CD8-positive, alpha-beta memory T cell (primary cell): ENCODE results near the gene CRLF2. TPM values are rescaled to one million over a fixed set of nuclear protein-coding genes. Genes with fewer than 3 reads are reported as not detected.
A peak's percentile ranks its signal among the peaks of the same experiment; 100 is the strongest.
"Not testable (repeated sequence)": the region's sequence is repeated elsewhere in the genome, so short reads cannot be mapped to it uniquely, and the experiment has no call there.

Source experiments
- CTCF ChIA-PET: fragments of 350-600 bp; sonication (Branson Sonifier 250); formaldehyde crosslinking; loops from one replicate; lab custom pipeline; 2021; ENCODE audit warnings: antibody characterized with exemption; lab: Charles Lee
- POLR2A ChIA-PET: fragments of 350-600 bp; sonication (Branson Sonifier 250); formaldehyde crosslinking; loops from one replicate; lab custom pipeline; 2021; ENCODE audit warnings: antibody characterized with exemption; lab: Charles Lee
- DNase-seq, 5 donors: peaks; one replicate each; pipeline versions ENCODE4 v3.0.0 to v3.0.0-alpha.2; 2020 to 2022; ENCODE audit warnings: mixed read lengths in 1 of 5
- H3K27ac ChIP-seq: one replicate; pipeline ENCODE4 v1.7.0; 2013; ENCODE audit warnings: low read depth, mild to moderate bottlenecking, low read length, moderate library complexity
- H3K27me3 ChIP-seq: 2 replicates; pipeline ENCODE4 v1.7.0; 2013; ENCODE audit warnings: low read length, mild to moderate bottlenecking; ENCODE audit not compliant: insufficient read depth, poor library complexity, severe bottlenecking
- H3K36me3 ChIP-seq: 2 replicates; pipeline ENCODE4 v1.7.0; 2013; ENCODE audit warnings: mild to moderate bottlenecking, low read length, moderate library complexity; ENCODE audit not compliant: insufficient read depth
- H3K4me1 ChIP-seq: 2 replicates; pipeline ENCODE4 v1.7.0; 2013; ENCODE audit warnings: mild to moderate bottlenecking, low read length, moderate library complexity; ENCODE audit not compliant: insufficient read depth
- H3K4me3 ChIP-seq: 2 replicates; pipeline ENCODE4 v1.7.0; 2013; ENCODE audit warnings: mild to moderate bottlenecking, low read length
- H3K9me3 ChIP-seq: 2 replicates; pipeline ENCODE4 v1.7.0; 2013; ENCODE audit warnings: mild to moderate bottlenecking, low read length
- H3K27ac Mint-ChIP-seq, 8 donors: one replicate each; pipeline ENCODE4 v1.8.0; 2020 to 2021; ENCODE audit warnings: mixed read lengths in 8 of 8, mild to moderate bottlenecking in 6 of 8, inconsistent platforms in 3 of 8, moderate library complexity in 3 of 8
- H3K27me3 Mint-ChIP-seq, 2 donors: one replicate each; pipeline ENCODE4 v1.8.0; 2020 to 2021; ENCODE audit warnings: mixed read lengths in 2 of 2, mild to moderate bottlenecking in 1 of 2, moderate library complexity in 1 of 2
- H3K36me3 Mint-ChIP-seq, 3 donors: one replicate each; pipeline ENCODE4 v1.8.0; 2020 to 2021; ENCODE audit warnings: mixed read lengths in 3 of 3, inconsistent platforms in 1 of 3, mild to moderate bottlenecking in 1 of 3
- H3K4me1 Mint-ChIP-seq, 3 donors: one replicate each; pipeline ENCODE4 v1.8.0; 2020 to 2021; ENCODE audit warnings: mixed read lengths in 3 of 3, inconsistent platforms in 1 of 3, mild to moderate bottlenecking in 1 of 3
- H3K4me3 Mint-ChIP-seq, 7 donors: one replicate each; pipeline ENCODE4 v1.8.0; 2020 to 2021; ENCODE audit warnings: mixed read lengths in 7 of 7, mild to moderate bottlenecking in 6 of 7, moderate library complexity in 4 of 7, inconsistent platforms in 2 of 7
- H3K9me3 Mint-ChIP-seq, 5 donors: one replicate each; pipeline ENCODE4 v1.8.0; 2020 to 2022; ENCODE audit warnings: mixed read lengths in 5 of 5, mild to moderate bottlenecking in 3 of 5, moderate library complexity in 2 of 5, inconsistent platforms in 1 of 5
- polyA plus RNA-seq: library from polyadenylated mRNA; unstranded; fragments of 300-500 nt; fragmentation: Illumina TruSeq; gene quantifications from one replicate; pipeline ENCODE4 v1.2.3, GENCODE V29; 2021
- total RNA-seq, 2 experiments: library from RNA; stranded (reverse); gene quantifications; one replicate each; pipeline ENCODE4 v1.2.3, GENCODE V29; 2021

CRLF2 gene
- total RNA-seq (under 1 TPM; 0.13 to 0.22 TPM), polyA plus RNA-seq (not detected)

- POLR2A ChIA-PET: no interaction called here
- H3K36me3 Mint-ChIP-seq: peaks cover 0 to 6% (median 0%) of the 10 kb centered on the region in 3 donors
These were observed at the start of gene CRLF2 for GRCh38 chrX:1212532-1212931. TSS of gene CRLF2 (minus strand) at chrX:1212649. CDS start at chrX:1212634, 15 bp downstream.

GRCh38 chrX:1261771-1262170, 49.3 kb upstream of the CRLF2 start:
- POLR2A ChIA-PET, CTCF ChIA-PET, H3K4me3 ChIP-seq, H3K9me3 ChIP-seq, H3K36me3 ChIP-seq, H3K27me3 Mint-ChIP-seq, DNase-seq, H3K4me3 Mint-ChIP-seq, H3K4me1 ChIP-seq, H3K27me3 ChIP-seq, H3K27ac ChIP-seq, H3K36me3 Mint-ChIP-seq, H3K4me1 Mint-ChIP-seq, H3K9me3 Mint-ChIP-seq: not testable (repeated sequence)
- peak overlapping the region in 1 of 8 donors; percentile 54 for H3K27ac Mint-ChIP-seq

More at GRCh38 chrX:1212532-1212931, at the start of gene CRLF2:
- CTCF ChIA-PET: no interaction called here
- no peaks in the 10 kb centered on the region for H3K9me3 ChIP-seq
- Mint-ChIP-seq H3K4me3 (peak within 1 kb of the TSS; percentile 15 to 74 (median 48)), H3K9me3 (peaks cover 0 to 3% (median 0%) of the 10 kb centered on the region in 5 donors), H3K27me3 (peaks cover 10 to 12% of the 10 kb centered on the region in 2 donors), H3K27ac (peak within 1 kb of the TSS in 3 of 8 donors; percentile 15 to 91 (median 54)), H3K4me1 (peaks cover 14 to 30% (median 20%) of the 10 kb centered on the region in 3 donors)
- H3K27ac ChIP-seq: no peak within 1 kb of the TSS
- H3K4me1 ChIP-seq: peaks cover 8% of the 10 kb centered on the region
- DNase-seq: no peak
- H3K36me3 ChIP-seq: no peaks in the 10 kb centered on the region
- no peaks in the 10 kb centered on the region for H3K27me3 ChIP-seq
- no peak within 1 kb of the TSS for H3K4me3 ChIP-seq

GRCh38 chrX:1261285-1261684, 48.8 kb upstream of the CRLF2 start:
- no peaks in the 10 kb centered on the region for H3K36me3 ChIP-seq
- DNase-seq: no peak
- Mint-ChIP-seq H3K27me3 (no peaks in the 10 kb centered on the region), H3K4me1 (no peaks in the 10 kb centered on the region), H3K27ac (no peak overlapping the region), H3K9me3 (peaks cover 0 to 3% (median 0%) of the 10 kb centered on the region in 5 donors), H3K4me3 (no peak overlapping the region), H3K36me3 (no peaks in the 10 kb centered on the region)
- CTCF ChIA-PET: no interaction called here
- H3K9me3 ChIP-seq: no peaks in the 10 kb centered on the region
- no peaks in the 10 kb centered on the region for H3K4me1 ChIP-seq
- no peaks in the 10 kb centered on the region for H3K27me3 ChIP-seq
- POLR2A ChIA-PET: no interaction called here
- H3K4me3 ChIP-seq: no peak overlapping the region
- H3K27ac ChIP-seq: no peak overlapping the region

- Histone ChIP-seq H3K27me3 (no peaks in the 10 kb centered on the region), H3K27ac (no peak overlapping the region), H3K9me3 (no peaks in the 10 kb centered on the region), H3K4me3 (no peak overlapping the region), H3K36me3 (no peaks in the 10 kb centered on the region), H3K4me1 (peaks cover 18% of the 10 kb centered on the region)
- H3K4me3 Mint-ChIP-seq: no peak overlapping the region
- H3K4me1 Mint-ChIP-seq: peaks cover 10 to 17% (median 15%) of the 10 kb centered on the region in 3 donors
- CTCF ChIA-PET: no interaction called here
- POLR2A ChIA-PET: no interaction called here
- peaks cover 0 to 6% (median 0%) of the 10 kb centered on the region in 5 donors for H3K9me3 Mint-ChIP-seq
- DNase-seq: no peak
- H3K36me3 Mint-ChIP-seq: peaks cover 0 to 2% (median 0%) of the 10 kb centered on the region in 3 donors
- H3K27ac Mint-ChIP-seq: no peak overlapping the region
- H3K27me3 Mint-ChIP-seq: peaks cover 0 to 2% of the 10 kb centered on the region in 2 donors
These were observed 40.4 kb upstream of the CRLF2 start for GRCh38 chrX:1252861-1253260.

- Histone ChIP-seq H3K27ac (no peak overlapping the region), H3K4me3 (peak overlapping the region; percentile 65), H3K4me1 (peaks cover 18% of the 10 kb centered on the region), H3K27me3 (no peaks in the 10 kb centered on the region), H3K36me3 (no peaks in the 10 kb centered on the region), H3K9me3 (no peaks in the 10 kb centered on the region)
- peaks cover 0 to 2% (median 0%) of the 10 kb centered on the region in 3 donors for H3K36me3 Mint-ChIP-seq
- ChIA-PET CTCF (no interaction called here), POLR2A (no interaction called here)
- peaks cover 0 to 6% (median 0%) of the 10 kb centered on the region in 5 donors for H3K9me3 Mint-ChIP-seq
- DNase-seq: peak in 2 of 5 donors; percentile 11 to 49
- H3K27ac Mint-ChIP-seq: peak overlapping the region in 7 of 8 donors; percentile 24 to 93 (median 75)
- peaks cover 14 to 23% (median 19%) of the 10 kb centered on the region in 3 donors for H3K4me1 Mint-ChIP-seq
- H3K4me3 Mint-ChIP-seq: peak overlapping the region in 4 of 7 donors; percentile 43 to 48 (median 44)
- H3K27me3 Mint-ChIP-seq: peaks cover 0 to 4% of the 10 kb centered on the region in 2 donors
These were observed 36.8 kb upstream of the CRLF2 start for GRCh38 chrX:1249101-1249887.

- POLR2A ChIA-PET: no interaction called here
- no peak for DNase-seq
- Mint-ChIP-seq H3K4me1 (peaks cover 14 to 27% (median 19%) of the 10 kb centered on the region in 3 donors), H3K36me3 (no peaks in the 10 kb centered on the region), H3K27ac (no peak overlapping the region), H3K27me3 (peaks cover 0 to 6% of the 10 kb centered on the region in 2 donors), H3K9me3 (peaks cover 0 to 3% (median 0%) of the 10 kb centered on the region in 5 donors), H3K4me3 (no peak overlapping the region)
- CTCF ChIA-PET: no interaction called here
- H3K4me1 ChIP-seq: peaks cover 18% of the 10 kb centered on the region
- peak overlapping the region; percentile 65 for H3K4me3 ChIP-seq
- no peak overlapping the region for H3K27ac ChIP-seq
- no peaks in the 10 kb centered on the region for H3K27me3 ChIP-seq
- no peaks in the 10 kb centered on the region for H3K9me3 ChIP-seq
- no peaks in the 10 kb centered on the region for H3K36me3 ChIP-seq
These were observed 36.0 kb upstream of the CRLF2 start for GRCh38 chrX:1248331-1249061.

GRCh38 chrX:1246816-1247215, 34.4 kb upstream of the CRLF2 start:
- Mint-ChIP-seq H3K4me3 (peak overlapping the region in 3 of 7 donors; percentile 16 to 77 (median 38)), H3K27me3 (peaks cover 0 to 6% of the 10 kb centered on the region in 2 donors), H3K9me3 (no peaks in the 10 kb centered on the region), H3K4me1 (peaks cover 15 to 31% (median 19%) of the 10 kb centered on the region in 3 donors), H3K27ac (peak overlapping the region in 2 of 8 donors; percentile 55 to 64), H3K36me3 (no peaks in the 10 kb centered on the region)
- ChIA-PET POLR2A (no interaction called here), CTCF (no interaction called here)
- Histone ChIP-seq H3K27ac (no peak overlapping the region), H3K36me3 (no peaks in the 10 kb centered on the region), H3K4me3 (no peak overlapping the region), H3K4me1 (peaks cover 18% of the 10 kb centered on the region), H3K9me3 (no peaks in the 10 kb centered on the region), H3K27me3 (no peaks in the 10 kb centered on the region)
- DNase-seq: peak; percentile 42 to 72 (median 55)
